GM12878 (cell line): ENCODE results near the gene UBE2M. TPM values are rescaled to one million over a fixed set of nuclear protein-coding genes. Genes with fewer than 3 reads are reported as not detected.

ENCODE experiments used
- ATF7 ChIP-seq: fragments of 450-650 bp; IDR thresholded peaks from 2 replicates; pipeline ENCODE4 v1.6.1; 2016; ENCODE audit warnings: low read depth, mild to moderate bottlenecking
- CHD2 ChIP-seq: IDR thresholded peaks from 2 replicates; pipeline ENCODE4 v1.6.1; 2011; ENCODE audit warnings: low read depth, low read length, improper control_type of control experiment, borderline replicate concordance
- ESRRA ChIP-seq: IDR thresholded peaks from 2 replicates; pipeline ENCODE4 v1.6.1; 2012; ENCODE audit warnings: mild to moderate bottlenecking, low read length, improper control_type of control experiment
- FOS ChIP-seq: IDR thresholded peaks from 3 replicates; pipeline ENCODE4 v1.6.1; 2011; ENCODE audit warnings: borderline replicate concordance; ENCODE audit not compliant: insufficient read length; ENCODE audit errors: extremely low read depth
- HDAC2 ChIP-seq: fragments of 200-600 bp; sonication (generic); IDR thresholded peaks from 2 replicates; pipeline ENCODE4 v1.6.1; 2017
- IRF4 ChIP-seq: IDR thresholded peaks from 2 replicates; pipeline ENCODE4 v1.6.1; 2011; ENCODE audit warnings: low read depth, low read length
- NR2C2 ChIP-seq: IDR thresholded peaks from 2 replicates; pipeline ENCODE4 v1.6.1; 2011; ENCODE audit warnings: borderline replicate concordance, low read depth; ENCODE audit not compliant: control insufficient read depth, insufficient read length
- PBX3 ChIP-seq: IDR thresholded peaks from 2 replicates; pipeline ENCODE4 v1.6.1; 2011; ENCODE audit warnings: mild to moderate bottlenecking, low read depth, low read length, moderate library complexity; ENCODE audit not compliant: insufficient replicate concordance
- PRDM15 ChIP-seq: fragments of 450-650 bp; formaldehyde crosslinking; IDR thresholded peaks from 2 replicates; pipeline ENCODE4 v1.4.0; 2020; ENCODE audit warnings: mild to moderate bottlenecking, moderate library complexity
- RBBP5 ChIP-seq: fragments of 200-600 bp; sonication (generic); conservative IDR thresholded peaks from 2 replicates; pipeline ENCODE4 v1.6.1; 2016
- SPI1 ChIP-seq: IDR thresholded peaks from 2 replicates; pipeline ENCODE4 v1.6.1; 2011; ENCODE audit warnings: low read depth, mild to moderate bottlenecking, low read length, moderate library complexity, borderline replicate concordance; ENCODE audit not compliant: insufficient read depth
- STAT3 ChIP-seq: IDR thresholded peaks from 2 replicates; pipeline ENCODE4 v1.6.1; 2011; ENCODE audit warnings: low read depth, low read length, improper control_type of control experiment
- SUPT20H ChIP-seq: IDR thresholded peaks from 2 replicates; pipeline ENCODE4 v1.6.1; 2011; ENCODE audit warnings: low read depth, mild to moderate bottlenecking, low read length, moderate library complexity, borderline replicate concordance; ENCODE audit not compliant: control insufficient read depth
- SUZ12 ChIP-seq: fragments of 200-600 bp; sonication (generic); IDR thresholded peaks from one replicate; pipeline ENCODE4 v1.6.1; 2018; ENCODE audit warnings: antibody characterized with exemption, mild to moderate bottlenecking; ENCODE audit not compliant: unreplicated experiment
- TARDBP ChIP-seq: IDR thresholded peaks from 2 replicates; pipeline ENCODE4 v1.6.1; 2016; ENCODE audit warnings: borderline replicate concordance
- USF2 ChIP-seq: IDR thresholded peaks from 2 replicates; pipeline ENCODE4 v1.6.1; 2011; ENCODE audit warnings: low read depth, low read length, improper control_type of control experiment, borderline replicate concordance
- ZNF622 ChIP-seq: fragments of 450-650 bp; IDR thresholded peaks from 2 replicates; pipeline ENCODE4 v1.6.1; 2017; ENCODE audit warnings: mild to moderate bottlenecking, inconsistent platforms
- polyA plus RNA-seq, 11 experiments: library from polyadenylated mRNA; depleted of rRNA in 4 of 11; unstranded in 6 of 11; stranded (reverse) in 5 of 11; fragments of >200 nt; fragmentation: Nextera tagmentation in 4 of 11; fragmentation: Illumina TruSeq in 1 of 11; extraction: Ambion mirVana in 4 of 11; extraction: Trizol in 1 of 11; gene quantifications; 1 replicate in 1 of 11; 2 replicates in 10 of 11; pipeline versions ENCODE4 v1.2.1 to v1.2.3, GENCODE V29; 2011 to 2016; ENCODE audit warnings: inconsistent platforms in 2 of 11, missing spikeins in 2 of 11, low read depth in 1 of 11
- total RNA-seq, 4 experiments: library from RNA; depleted of rRNA in 3 of 4; stranded (reverse); fragments of >200 nt in 3 of 4; fragmentation: Illumina TruSeq in 1 of 4; extraction: Trizol in 1 of 4; gene quantifications; 2 replicates each; pipeline versions ENCODE4 v1.2.1 to v1.2.3, GENCODE V29; 2013 to 2021
- TF ChIP-seq, protein P1 (sequence below): fragments of 450-650 bp; IDR thresholded peaks from 2 replicates; pipeline ENCODE4 v1.6.1; 2016; ENCODE audit warnings: mild to moderate bottlenecking
- TF ChIP-seq, protein P2 (sequence below): fragments of 150-350 bp; IDR thresholded peaks from 2 replicates; pipeline ENCODE4 v1.6.1; 2016; ENCODE audit warnings: low read depth, low read length

Gene UBE2M
- total and polyA plus RNA-seq, 10 of the 15 experiments (the other 5 are each of a cell fraction or from before 2014, with no cell fraction given), result 1.4 to 105 (median 73.9) TPM

- peak; percentile 46; the same call in 1 of the 2 replicates for TF ChIP-seq SPI1
- TF ChIP-seq TARDBP, result peak; percentile 88; the same call in 1 of the 2 replicates
- no peak for TF ChIP-seq HDAC2
- TF ChIP-seq IRF4, result no peak
- TF ChIP-seq NR2C2, result no peak
- TF ChIP-seq STAT3, result no peak
- TF ChIP-seq, protein P1, sequence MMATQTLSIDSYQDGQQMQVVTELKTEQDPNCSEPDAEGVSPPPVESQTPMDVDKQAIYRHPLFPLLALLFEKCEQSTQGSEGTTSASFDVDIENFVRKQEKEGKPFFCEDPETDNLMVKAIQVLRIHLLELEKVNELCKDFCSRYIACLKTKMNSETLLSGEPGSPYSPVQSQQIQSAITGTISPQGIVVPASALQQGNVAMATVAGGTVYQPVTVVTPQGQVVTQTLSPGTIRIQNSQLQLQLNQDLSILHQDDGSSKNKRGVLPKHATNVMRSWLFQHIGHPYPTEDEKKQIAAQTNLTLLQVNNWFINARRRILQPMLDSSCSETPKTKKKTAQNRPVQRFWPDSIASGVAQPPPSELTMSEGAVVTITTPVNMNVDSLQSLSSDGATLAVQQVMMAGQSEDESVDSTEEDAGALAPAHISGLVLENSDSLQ, result peak; percentile 40; the same call in 1 of the 2 replicates
- peak; percentile 29; the same call in 1 of the 2 replicates for TF ChIP-seq CHD2
- no peak for TF ChIP-seq SUPT20H
- no peak for TF ChIP-seq SUZ12
- TF ChIP-seq USF2, result no peak
- TF ChIP-seq FOS, result no peak
- no peak for TF ChIP-seq ZNF622
- TF ChIP-seq ATF7, result peak; percentile 51; the same call in 1 of the 2 replicates
- 0 out of 2 replicates have a peak, but pooled peaks have one; percentile 29 for TF ChIP-seq PRDM15 (CRISPR knock-in tag)
- TF ChIP-seq ESRRA, result no peak
- no peak for TF ChIP-seq PBX3
- no peak for TF ChIP-seq RBBP5
- TF ChIP-seq, protein P2, sequence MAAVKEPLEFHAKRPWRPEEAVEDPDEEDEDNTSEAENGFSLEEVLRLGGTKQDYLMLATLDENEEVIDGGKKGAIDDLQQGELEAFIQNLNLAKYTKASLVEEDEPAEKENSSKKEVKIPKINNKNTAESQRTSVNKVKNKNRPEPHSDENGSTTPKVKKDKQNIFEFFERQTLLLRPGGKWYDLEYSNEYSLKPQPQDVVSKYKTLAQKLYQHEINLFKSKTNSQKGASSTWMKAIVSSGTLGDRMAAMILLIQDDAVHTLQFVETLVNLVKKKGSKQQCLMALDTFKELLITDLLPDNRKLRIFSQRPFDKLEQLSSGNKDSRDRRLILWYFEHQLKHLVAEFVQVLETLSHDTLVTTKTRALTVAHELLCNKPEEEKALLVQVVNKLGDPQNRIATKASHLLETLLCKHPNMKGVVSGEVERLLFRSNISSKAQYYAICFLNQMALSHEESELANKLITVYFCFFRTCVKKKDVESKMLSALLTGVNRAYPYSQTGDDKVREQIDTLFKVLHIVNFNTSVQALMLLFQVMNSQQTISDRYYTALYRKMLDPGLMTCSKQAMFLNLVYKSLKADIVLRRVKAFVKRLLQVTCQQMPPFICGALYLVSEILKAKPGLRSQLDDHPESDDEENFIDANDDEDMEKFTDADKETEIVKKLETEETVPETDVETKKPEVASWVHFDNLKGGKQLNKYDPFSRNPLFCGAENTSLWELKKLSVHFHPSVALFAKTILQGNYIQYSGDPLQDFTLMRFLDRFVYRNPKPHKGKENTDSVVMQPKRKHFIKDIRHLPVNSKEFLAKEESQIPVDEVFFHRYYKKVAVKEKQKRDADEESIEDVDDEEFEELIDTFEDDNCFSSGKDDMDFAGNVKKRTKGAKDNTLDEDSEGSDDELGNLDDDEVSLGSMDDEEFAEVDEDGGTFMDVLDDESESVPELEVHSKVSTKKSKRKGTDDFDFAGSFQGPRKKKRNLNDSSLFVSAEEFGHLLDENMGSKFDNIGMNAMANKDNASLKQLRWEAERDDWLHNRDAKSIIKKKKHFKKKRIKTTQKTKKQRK, result no peak
These were observed 17.0 kb upstream of the UBE2M start (continued) for GRCh38 chr19:58575183-58576041.
